ENCODE results near the gene EDEM3.
"Not testable (repeated sequence)": the region's sequence is repeated elsewhere in the genome, so short reads cannot be mapped to it uniquely, and the experiment has no call there.

Gene EDEM3

GRCh38 chr1:184769241-184769640, 14.6 kb upstream of the EDEM3 start:
- DNase-seq (ENCODE audit: extremely low read depth in 1 of 2, low read depth in 1 of 2), result no peak

- no peak for DNase-seq (ENCODE audit: extremely low read depth in 1 of 2, low read depth in 1 of 2)
These were observed 13.8 kb upstream of the EDEM3 start for GRCh38 chr1:184768467-184768866.

DNA sequence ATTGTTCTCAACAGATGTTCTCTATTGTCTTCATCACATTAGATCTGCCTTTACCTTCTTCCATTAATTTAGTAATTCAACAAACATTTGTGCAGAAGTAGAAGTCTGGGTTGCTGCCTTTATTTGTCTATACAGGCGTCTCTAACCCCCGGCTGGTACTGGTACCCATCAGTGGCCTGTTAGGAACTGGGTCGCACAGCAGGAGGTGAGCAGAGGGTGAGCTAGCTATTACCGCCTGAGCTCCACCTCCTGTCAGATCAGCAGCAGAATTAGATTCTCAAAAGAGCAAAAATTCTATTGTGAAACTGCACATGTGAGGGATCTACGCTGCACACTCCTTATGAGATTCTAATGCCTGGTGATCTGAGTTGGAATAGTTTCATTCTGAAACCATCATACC, 12.9 kb upstream of the EDEM3 start:
- no peak for DNase-seq (ENCODE audit: extremely low read depth in 1 of 2, low read depth in 1 of 2)

GRCh38 chr1:184764483-184764882, 9.8 kb upstream of the EDEM3 start:
- DNase-seq (ENCODE audit: extremely low read depth in 1 of 2, low read depth in 1 of 2), result no peak

DNA sequence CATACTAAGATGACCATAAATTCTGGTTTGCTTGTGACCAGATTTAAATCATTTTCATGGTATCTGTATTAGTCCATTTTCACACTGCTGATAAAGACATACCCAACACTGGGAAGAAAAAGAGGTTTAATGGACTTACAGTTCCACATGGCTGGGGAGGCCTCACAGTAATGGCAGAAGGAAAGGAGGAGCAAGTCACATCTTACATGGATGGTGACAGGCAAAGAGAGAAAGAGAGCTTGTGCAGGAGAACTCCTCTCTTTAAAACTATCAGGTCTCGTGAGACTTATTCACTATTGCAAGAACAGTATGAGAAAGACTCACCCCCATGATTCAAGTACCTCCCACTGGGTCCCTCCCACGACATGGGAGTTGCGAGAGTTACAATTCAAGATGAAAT, 8.9 kb upstream of the EDEM3 start:
- not testable (repeated sequence) for DNase-seq (ENCODE audit: extremely low read depth in 1 of 2, low read depth in 1 of 2)

DNA sequence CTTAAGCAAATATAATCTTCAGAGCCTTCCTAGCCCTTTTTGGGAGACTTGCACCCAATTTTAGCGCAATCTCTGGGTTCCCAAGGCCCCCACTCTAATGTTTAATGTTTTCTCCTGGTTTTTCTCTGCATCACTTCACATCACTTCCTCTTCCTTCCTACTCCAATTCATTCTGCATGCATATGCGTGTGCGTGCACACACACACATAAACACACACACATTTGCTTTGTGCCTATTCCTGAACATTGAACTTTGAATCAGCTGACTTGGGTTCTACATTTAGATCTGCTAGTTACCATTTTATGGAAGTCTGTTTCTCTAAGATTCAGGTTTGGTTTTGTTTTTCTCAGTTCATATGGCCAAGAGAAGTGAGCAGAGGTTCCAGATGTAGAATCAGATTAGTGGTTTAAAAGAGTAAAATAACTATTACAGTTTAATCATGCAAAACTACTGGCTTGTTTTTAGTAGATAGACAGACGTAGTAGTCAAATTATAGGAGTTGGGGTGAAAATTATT, 7.4 kb upstream of the EDEM3 start:
- DNase-seq (ENCODE audit: extremely low read depth in 1 of 2, low read depth in 1 of 2), result no peak

- DNase-seq (ENCODE audit: extremely low read depth in 1 of 2, low read depth in 1 of 2), result no peak
These were observed 5.0 kb upstream of the EDEM3 start for GRCh38 chr1:184759651-184760050.

- no peak for DNase-seq (ENCODE audit: extremely low read depth in 1 of 2, low read depth in 1 of 2)
These were observed 4.5 kb upstream of the EDEM3 start for GRCh38 chr1:184759112-184759511.

DNA sequence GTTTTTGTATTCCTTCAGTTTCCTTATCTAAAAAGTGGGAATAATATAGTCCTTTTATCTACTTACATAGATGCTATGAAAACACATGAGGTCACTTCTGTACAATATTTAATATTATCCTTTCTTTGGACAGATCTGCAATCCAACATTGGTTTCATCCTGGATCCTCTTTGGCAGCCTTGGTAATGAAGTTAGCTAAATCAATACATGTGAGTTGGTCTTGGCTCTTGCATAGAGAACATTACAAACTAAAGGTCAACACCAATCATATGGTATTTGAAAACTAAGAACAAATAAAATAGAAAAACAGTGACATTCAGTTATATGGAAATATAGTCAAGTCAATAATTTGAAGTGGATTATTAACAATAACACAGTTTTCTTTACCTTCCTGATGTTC, 3.2 kb upstream of the EDEM3 start:
- DNase-seq (ENCODE audit: extremely low read depth in 1 of 2, low read depth in 1 of 2), result no peak

DNA sequence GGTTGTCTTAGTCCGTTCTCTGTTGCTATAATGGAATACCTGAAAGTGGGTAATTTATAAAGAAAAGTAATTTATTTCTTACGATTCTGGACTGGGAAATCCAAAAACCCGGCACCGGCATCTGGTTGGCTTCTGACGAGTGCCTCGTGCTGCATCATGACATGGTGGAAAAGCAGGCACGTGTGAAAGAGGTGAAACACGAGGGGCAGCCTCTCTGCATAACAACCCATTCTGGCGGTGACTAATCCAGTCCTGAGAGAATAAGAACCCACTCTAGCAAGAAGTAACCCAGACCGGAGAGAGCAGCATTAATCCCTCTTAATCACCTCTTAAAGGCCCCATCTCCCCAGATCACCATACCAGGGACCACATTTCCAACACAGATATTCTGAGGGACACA, 2.7 kb upstream of the EDEM3 start:
- DNase-seq (ENCODE audit: extremely low read depth in 1 of 2, low read depth in 1 of 2), result no peak

GRCh38 chr1:184755226-184756065, 788 bp upstream of the EDEM3 start:
- DNase-seq (ENCODE audit: extremely low read depth in 1 of 2, low read depth in 1 of 2), result no peak

GRCh38 chr1:184753608-184754475, 816 bp downstream of the EDEM3 start:
- peak; percentile 7 to 25 for DNase-seq (ENCODE audit: extremely low read depth in 1 of 2, low read depth in 1 of 2)

GRCh38 chr1:184753117-184753516, 1.5 kb downstream of the EDEM3 start:
- DNase-seq (ENCODE audit: extremely low read depth in 1 of 2, low read depth in 1 of 2), result no peak

DNA sequence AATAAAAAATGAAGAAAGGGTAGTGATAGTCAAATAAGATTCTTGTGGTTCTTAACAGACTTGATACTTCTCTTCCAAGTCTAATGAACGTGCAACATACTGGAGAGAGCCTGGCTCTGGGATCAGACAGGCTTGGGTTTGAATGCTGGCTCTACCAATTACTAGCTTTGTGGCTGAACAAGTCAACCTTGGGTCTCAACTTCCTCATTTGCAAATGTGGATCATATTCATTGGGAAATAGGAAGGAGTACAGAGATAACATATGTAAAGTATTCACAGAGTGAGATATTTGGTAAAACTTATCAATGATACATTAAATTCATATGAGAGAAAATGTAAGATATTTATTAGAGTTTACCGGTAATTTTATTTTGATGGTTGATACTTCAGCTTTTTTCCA, 2.0 kb downstream of the EDEM3 start:
- DNase-seq (ENCODE audit: extremely low read depth in 1 of 2, low read depth in 1 of 2), result no peak

GRCh38 chr1:184748740-184749139, 5.9 kb downstream of the EDEM3 start:
- DNase-seq (ENCODE audit: extremely low read depth in 1 of 2, low read depth in 1 of 2), result no peak

DNA sequence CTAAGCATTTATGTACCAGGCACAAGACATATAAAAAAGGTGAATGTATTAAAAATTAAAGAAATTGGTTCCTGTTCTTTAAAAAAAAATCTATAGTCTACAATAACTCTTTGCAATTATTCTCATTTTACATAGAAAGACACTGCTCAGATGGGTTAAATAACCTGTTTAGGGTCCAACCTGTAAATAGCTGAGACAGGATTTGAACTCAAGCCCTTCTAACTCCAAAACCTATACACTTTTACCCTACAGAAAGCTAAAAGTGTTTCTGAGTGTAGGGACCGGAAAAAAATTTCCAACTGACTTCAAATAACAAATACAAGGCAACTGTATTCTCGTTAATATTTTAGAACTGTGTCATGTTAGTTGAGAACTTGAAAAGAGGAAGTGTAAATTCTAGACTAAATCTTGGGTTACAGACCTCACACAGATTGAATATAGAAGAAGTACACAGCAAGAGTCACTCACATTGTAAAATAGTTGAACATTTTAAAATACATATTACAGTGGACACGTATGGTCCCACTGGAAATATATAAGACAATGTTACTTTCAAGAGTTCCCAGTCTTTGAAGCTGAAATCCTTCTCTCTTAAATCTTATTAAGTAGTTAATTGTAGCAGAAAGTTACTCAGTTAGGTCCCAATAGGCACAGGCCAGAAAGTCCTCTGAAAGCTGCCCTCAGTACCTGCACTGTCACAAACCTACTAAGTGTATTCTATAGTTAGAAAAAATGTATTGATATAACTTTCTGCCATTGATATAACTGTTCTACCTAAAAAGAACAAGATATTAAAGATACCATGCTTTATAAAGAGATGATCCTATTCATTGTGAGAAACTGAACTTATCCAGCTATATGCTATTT, 7.3 kb downstream of the EDEM3 start:
- no peak for DNase-seq (ENCODE audit: extremely low read depth in 1 of 2, low read depth in 1 of 2)

DNA sequence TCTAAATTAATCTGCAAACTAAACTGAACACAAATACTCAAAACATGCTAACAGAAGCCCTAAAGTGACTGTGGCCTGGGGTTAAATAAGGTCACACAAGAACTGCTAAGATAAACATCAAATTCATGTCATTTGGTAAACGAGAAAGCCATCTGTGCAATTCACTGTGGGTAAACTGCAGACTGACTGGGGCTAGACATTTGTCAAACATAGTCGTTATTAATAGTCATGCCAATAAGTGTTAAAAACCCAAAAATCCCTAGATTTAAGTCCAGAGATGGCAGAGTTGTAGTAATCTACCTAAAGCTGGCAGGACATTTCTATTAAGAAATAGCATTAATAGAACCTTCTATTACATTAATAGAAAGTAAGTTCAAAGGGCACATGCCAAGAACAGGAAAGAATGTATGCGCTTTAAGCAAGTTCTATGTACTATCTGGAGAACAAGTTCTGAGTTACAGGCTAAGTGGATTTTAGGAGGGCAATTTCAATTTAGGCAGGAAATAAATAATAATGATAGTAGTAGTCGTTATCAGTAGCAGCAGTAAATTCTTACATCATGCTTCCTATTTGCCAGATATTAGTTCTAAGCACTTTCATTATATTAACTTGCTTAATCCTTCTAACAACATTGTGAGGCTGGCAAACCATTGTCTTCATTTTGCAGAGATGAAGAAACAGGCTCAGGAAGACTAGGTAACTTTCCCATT, 8.6 kb downstream of the EDEM3 start:
- DNase-seq (ENCODE audit: extremely low read depth in 1 of 2, low read depth in 1 of 2), result no peak

GRCh38 chr1:184745110-184745509, 9.5 kb downstream of the EDEM3 start:
- no peak for DNase-seq (ENCODE audit: extremely low read depth in 1 of 2, low read depth in 1 of 2)

DNA sequence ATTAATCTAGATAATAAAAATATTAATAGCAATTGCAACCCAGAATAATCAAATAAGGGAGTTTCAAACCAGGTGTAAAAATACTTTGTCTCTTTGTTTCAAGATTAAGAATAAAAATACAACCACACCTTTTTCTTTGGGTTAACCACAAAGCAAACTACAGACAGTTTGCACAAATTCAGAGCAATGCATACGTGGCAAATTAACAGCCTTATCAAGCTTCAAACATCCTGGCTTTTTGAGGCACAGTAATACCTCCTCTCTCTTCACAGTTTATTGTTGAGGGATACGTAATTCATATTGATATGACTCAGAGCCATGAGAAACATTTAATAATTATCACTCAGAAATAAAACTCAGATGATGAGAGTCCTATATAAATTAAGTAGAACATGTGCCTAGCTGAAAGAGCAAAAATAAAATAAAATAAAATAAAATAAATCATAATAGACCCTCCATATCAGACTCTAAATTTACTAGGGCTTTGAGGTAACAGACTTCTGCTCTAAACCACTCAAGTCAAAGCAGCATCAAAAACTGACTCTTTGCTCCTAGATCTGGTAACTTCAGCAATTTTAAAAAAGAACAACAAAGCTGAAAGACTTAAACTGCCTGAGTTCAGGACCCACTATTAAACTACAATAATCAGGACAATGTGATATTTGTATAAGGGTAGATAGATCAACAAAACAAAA, 11.4 kb downstream of the EDEM3 start:
- DNase-seq (ENCODE audit: extremely low read depth in 1 of 2, low read depth in 1 of 2), result no peak

DNA sequence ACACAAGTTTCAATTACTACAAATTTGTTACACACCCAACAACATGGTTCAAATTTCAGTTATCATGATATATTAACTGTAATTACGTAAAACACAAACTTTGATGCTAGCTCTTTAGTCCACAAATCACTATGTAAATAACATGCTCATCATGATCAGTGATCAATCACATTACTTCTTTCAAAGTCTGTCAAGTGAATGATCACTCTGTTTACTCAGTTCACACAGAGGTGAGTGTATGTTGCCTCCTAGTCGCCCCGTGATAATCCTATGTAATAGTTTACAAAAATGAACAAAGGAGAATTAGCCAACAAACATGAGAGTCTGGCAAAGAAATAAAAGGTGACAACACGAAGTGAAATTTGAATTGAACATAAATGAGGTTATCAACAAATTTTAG, 14.3 kb downstream of the EDEM3 start:
- DNase-seq (ENCODE audit: extremely low read depth in 1 of 2, low read depth in 1 of 2), result no peak

Data from activated CD8-positive, alpha-beta memory T cell treated with anti-CD3 and anti-CD28 coated beads for 1 hour (primary cell).